Stimulated activated CD8-positive, alpha-beta memory T cell treated with anti-CD3 and anti-CD28 coated beads, Interleukin-15, amount 100 ng/mL, for 1 hour (primary cell): Measurements from ENCODE around the gene PEMT.
A peak's percentile ranks its signal among the peaks of the same experiment; 100 is the strongest.

ENCODE experiments used
- DNase-seq: peaks from one replicate; pipeline ENCODE4 v3.0.0-alpha.2; 2020; ENCODE audit warnings: low read depth

PEMT gene

DNA sequence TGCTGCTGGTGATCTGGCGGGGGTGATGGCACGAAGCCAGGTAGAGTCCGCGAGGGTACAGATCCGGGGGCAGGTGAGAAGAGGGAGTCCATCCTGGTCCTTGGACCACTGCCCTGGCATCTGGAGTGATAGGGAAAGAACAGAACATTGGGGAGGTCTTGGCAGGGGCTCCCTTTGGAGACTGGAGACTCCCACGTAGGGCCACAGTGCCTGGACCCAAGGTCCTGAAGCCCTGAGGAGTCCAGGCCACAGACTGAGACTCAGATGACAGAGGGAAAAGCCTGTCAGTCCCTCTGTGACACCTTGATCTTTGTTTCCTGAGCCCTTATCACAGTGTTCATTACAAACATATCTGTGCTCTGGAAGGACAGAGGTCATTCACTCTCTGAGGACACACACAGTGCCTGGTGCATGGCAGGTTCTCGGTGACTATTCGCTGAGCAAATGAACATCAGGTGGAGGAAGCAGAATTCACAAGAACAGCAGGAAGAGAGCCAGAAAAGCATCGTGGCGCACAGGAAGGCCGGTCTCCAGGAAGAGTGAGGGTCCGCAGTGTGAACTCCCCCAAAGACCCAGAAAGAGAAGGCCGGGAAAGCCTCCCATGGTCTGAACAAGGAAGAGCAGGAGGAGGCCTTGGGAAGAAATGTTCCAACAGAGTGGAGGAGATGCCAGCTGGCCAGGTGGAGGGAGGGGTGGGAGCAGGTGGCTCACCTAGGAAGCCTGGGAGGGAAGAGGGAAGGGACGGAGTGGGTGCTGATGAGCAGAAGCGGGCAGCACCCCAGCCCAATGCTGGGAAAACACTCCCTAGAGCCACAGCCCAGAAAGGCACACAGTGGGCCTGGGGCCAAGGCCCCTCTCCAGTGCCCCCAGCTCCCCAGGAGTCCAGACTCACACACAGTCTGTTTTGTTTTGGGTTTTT, 20.5 kb downstream of the PEMT start:
- no peak for DNase-seq

DNA sequence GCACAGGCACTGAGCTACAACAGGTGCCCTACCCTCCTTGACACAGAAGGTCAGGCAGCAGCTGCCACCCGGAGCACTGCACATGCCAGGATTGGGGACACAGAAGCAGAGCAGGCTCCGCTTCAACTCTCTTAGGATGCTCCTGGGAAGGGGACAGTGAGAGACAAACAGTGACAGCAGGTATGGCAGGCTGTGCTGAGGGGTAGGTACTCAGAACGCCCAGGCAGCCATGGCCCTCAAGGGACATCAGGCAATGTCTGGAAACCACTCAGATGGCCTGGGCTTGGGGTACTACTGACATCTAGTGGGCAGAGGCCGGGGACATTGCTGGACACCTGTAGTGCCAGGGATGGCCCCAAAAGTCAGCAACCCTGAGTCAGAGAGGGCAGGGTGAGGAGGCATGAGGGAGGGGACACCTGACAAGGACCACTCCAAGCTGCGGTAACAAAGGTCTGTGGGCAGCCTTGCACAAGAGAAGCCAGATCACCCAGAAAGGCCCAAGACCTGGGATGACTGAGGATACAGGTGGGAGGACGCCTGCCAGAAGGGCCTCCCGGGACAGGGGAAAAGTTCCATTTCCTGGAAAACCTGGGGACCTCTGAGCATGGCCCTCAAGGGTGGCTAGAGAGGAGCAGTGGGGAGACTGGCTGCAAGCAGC, 21.2 kb downstream of the PEMT start:
- DNase-seq, result no peak

DNA sequence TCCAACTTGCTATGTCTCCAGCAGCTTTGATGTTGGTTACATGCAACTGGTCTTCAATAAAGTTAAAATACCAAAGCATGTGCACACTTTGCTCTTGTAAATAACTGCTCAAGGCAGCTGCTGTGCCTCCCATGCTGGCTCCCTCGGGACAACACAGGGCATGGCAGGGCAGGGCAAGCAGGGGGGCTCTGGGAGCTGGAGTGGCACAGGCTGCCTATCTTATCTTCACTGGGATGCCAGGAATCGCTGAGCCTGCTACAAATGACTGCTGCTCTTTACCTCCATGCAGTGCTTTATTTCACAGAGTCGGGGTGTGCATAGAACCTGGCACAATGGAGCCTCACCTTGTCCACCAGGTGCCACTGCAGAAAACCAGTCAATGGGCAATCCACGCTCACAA, 21.8 kb downstream of the PEMT start:
- DNase-seq, result no peak

DNA sequence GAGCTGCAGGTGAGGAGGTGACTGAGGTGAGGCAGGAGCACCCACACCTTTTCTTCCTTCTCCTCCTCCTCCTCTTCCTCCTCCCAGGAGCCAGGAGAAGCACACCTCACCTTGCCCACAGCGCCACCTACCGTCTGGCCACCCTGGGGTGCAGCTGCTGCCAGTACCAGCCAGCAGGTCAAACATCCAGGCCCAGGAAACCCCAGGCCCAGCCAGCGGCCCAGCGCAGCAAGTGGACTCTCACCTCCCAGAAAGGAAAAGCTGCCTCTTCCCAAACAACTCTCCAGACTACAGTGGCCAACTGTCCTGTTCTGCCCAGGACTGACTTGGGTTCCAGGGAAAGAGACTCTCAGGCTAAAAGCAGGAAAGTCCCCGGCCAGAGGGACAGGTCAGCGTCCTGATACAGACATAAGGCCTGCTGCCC, 22.7 kb downstream of the PEMT start:
- peak; percentile 17 for DNase-seq

DNA sequence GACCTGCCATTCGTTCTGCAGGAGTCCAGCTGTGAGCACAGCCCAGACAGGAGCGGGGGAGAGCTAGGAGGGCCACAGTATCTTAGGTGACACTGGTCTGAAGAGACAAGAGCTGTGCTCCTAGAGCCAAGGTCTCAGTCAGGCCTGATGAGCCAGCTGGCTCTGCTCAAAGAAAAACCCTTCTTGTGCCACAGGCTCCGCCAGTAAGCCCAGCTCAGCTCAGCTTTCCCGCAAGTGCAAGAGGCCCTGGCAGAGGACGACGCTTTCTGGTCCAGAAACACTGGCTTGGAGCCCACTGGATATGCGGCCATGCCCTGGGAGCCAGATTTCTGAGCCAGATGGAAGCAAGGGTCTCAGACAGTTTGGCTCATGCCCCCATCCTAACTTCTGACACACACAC, 23.9 kb downstream of the PEMT start:
- no peak for DNase-seq

DNA sequence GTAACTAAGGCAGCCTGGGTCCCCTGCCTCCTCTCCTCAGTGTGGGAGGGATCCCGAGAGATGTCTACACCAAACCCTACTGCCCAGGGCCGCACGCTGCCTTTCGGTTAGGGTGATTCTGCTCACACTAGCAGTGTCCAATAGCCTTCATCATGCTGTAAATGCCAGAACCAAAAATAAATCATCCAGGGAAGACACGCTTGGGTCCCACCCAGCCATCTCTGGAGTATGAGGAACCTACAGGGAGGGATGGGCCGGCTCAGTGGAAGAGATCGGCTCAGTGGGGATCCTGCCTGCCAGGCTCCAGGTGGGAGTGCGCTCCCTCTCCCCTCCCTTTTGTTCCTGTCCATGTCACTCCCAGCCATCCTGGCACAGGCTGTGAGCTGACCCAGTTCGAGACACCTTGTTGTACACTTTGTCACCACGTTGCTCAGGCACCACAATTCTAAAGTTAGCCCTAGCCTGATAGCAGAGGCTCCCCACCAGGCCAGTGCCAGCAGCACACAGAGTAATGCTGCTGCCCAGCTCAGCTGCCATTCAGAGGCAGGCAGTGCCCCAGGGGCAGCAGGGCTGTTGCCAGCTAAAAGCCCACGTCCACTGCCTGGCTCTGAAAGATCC, 24.5 kb downstream of the PEMT start:
- DNase-seq, result no peak

DNA sequence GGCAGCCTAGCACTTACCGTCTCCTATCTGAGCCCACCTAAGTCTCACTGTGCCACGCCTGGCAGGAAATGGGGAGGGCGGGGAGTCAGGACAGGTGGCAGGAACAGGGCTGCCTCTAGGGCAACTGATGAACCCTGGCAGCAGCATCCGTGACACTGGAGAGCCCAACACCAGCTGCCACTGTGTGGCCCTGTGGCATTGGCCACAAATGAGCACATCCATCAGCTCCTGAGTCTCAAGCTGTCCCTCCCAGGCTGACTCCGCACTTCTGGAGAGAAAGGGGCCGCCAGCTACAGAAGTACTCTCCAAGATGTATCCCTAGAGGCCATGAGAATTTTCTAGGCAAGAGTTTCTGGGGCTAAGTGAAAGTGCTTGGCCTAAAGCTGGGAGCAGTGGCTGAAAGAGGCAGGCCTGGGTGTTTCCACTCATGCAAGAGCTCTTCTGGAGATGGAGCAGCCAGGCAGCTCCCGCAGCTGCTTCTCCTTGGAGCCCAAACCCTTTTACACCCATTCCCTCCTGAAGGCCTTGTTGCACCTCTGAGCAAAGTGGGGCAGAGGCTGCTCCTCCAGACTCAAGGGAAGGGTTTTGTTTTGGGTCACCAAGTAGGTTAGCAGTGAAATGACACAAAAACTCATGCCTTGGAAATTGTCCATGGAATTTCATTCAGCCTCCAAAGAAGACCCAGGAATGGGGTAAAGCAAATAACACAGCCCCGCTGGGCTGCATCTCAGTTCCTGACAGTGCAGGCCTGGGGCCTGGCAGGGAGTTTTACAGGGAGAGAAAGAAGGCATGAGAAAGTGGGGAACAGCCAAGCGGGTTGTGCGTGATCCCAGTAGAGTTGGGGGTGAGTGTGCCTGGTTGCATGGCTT, 25.8 kb downstream of the PEMT start:
- no peak for DNase-seq

DNA sequence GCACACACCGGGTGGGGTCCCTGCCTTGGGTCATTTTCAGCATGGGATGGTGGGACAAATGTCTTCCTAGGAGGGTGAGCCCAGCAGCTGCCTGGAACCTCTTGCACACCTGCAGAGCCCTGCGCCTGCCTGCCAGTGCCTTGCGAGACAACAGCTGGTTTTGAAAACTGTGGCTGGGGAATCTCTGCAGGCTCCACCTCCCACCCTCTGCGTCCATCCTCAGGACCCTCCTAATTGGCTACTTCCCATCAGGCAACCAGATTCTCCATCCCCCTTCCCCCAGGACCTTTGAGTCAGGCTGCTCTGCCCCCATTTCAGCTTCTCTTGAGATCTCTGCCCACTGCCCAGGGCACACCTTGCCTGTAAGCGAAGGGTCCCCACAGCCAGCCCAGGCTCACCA, 26.6 kb downstream of the PEMT start:
- no peak for DNase-seq

DNA sequence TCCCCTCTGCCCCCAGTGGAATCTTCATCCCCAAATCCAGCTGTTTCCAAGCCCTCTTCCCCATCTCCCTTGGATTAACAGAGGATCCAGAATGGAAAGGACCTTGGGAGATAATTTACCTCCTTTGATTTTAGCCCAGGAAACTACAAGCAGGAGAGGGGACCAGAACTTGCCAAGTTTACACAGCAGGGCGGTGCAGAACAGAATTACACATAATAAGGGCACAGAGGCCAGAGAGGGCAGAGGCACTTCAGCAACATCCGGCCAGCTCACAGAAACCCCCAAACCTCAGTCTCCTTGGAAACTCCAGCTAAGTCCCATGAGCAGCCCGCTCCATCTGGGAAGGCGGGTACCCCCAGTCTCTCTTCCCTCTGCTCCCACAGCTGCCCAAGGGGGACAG, 27.2 kb downstream of the PEMT start:
- DNase-seq, result no peak

DNA sequence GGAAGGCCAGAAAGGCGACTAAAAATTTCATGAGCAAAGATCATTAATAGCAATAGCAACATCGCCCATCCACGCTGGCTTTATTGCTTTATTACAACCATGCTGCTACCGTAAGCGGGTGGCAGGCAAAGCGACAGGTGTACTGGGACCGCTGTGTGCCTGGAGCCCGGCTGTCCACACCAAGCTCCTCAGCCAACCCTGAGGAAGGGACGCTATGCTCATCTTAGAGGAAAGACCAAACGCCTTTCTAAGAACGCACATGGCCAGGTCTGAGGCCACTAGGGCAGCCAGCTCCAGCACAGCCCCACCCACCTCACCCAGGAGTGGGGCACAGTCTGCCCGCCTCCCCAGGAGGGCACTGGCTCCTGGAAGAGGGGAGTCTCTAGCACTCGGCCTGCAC, 28.0 kb downstream of the PEMT start:
- DNase-seq, result no peak

DNA sequence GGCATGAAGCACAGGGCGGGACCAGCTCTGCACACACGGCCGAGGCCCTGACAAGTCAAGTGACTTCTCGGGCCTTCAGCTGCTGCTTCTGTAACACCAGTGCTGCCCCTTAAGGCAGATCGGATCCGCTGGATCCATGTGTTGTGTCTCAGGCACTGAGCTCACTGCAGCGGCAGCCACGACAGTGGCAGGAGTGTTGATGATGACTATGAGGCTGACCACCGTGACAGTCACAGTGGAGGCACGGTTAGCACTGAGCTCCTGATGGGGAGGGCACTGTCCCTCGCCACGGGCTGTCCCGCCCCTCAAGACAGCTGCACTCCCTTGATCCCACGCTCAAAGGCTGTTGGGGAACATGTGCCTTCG, 29.4 kb downstream of the PEMT start:
- no peak for DNase-seq

DNA sequence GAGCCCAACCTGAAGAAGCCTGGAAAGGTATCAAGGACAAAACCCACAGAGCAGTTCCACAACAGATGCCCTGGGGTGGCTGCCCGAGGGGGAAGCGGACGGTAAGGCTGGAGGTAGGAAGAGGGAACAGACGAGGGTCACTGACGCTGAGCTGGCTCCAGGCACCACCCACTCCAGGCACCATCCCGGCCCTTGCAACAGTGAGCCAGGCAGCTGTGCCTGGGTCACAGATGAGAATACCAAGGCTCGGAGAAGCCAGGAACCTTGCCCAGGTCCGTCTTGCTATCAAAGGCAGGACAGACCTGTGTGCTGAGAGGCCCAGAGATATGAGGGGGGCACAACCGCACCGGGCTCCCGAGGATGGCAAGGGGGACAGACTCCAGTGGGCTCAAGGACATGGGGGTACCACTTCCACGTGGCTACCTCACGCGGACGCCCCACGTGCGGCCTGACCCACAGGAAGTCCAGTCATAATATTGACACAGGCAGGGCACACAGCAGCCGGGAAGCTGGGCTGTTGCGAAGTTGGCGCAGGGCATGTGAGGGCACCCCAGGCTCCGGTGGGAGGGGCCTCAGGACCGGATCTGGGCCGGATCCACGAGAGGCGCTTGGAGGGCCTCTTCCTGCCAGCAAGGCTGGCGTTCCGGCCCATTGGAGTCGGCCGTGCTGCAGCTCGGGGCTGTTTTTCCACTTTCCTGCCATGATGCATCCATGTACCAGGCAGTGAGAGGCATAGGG, 29.9 kb downstream of the PEMT start:
- no peak for DNase-seq

DNA sequence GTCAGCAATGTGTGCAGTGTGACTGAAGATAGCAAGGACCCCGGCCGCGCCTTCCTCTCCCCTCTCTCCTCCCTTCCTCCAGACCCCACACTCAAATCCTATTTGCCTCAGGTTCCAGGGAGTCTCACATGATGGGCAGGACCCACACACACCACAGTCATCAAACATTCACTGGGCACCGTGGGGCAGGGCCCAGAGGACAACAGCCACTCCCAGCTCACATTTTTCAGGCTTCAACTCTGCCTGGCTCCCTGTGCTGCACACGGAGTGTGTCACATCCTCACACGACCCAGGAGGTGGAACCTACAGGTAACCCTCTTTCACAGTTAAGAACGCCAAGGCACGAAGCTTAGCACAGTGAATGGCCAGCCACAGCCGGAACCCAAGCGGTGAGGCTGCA, 30.5 kb downstream of the PEMT start:
- DNase-seq, result no peak

DNA sequence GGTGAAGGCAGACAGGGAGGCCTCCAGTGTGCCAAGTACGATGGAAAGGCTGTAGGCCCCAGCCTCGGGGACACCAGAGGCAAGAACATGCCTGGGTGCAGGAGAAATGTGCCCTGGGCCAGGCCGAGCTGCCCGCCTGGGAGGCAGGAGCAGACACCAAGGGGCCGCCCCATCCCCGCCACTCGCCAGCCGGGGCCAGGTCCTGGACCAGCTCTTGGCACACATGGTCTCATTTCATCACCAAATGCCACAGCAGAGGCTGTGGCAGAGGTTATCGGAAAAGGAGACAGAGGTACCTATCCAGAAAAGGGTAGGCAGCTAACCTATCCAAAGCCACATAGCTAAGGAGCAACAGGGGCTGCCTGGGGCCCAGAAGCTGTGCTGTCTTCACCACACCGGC, 31.3 kb downstream of the PEMT start:
- DNase-seq, result no peak

DNA sequence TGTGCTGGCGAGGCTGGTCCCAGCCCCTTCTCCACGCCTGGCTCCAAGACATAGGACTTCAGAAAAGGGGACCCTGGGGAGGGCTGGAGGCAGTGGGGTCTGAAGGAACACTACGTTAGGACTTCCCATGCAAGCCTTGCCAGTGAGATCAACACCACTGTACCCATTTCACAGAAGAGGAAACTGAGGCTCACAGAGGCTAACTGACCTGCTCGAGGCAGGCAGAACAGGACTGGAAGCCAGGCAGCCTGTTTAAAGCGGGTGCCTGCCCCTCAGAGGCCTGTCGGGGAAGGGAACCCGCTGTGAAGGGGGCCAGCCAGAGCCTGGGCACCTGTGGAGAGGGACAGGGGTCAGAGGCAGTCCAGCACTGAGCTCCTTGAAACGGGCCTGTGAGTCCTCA, 32.3 kb downstream of the PEMT start:
- no peak for DNase-seq

DNA sequence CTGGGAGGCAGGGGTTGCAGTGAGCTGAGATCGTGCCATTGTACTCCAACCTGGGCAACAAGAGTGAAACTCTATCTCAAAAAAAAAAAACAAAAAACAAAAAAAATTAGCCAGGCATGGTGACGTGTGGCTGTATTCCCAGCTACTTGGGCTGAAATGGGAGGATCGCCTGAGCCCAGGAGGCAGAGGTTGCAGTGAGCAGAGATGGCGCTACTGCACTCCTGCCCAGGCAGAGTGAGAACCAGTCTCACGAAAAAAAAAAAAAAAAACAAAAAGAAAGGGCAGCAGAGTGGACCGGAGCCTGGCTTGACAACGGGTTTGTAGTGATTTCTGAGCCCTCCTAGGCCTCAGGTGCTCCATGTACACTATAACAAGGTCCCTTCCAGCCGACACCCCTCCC, 33.1 kb downstream of the PEMT start:
- no peak for DNase-seq

DNA sequence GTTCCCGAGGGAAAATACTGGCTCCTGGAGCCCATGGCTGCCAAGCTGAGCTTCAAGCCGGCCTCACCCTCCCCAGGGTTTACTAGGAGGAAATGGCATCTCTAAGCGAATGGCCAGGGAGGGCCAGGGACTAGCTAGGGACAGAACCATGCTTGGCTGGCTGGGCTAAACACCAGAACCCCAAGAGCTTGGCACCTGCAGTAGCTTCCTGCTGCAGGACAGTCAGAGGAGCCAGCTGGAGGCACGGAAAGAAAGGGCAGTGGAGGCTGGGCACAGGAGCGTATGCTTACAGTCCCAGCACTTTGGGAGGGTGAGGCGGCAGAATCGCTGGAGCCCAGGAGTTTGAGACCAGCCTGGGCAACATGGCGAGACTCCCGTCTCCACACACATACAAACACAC, 33.7 kb downstream of the PEMT start:
- no peak for DNase-seq

DNA sequence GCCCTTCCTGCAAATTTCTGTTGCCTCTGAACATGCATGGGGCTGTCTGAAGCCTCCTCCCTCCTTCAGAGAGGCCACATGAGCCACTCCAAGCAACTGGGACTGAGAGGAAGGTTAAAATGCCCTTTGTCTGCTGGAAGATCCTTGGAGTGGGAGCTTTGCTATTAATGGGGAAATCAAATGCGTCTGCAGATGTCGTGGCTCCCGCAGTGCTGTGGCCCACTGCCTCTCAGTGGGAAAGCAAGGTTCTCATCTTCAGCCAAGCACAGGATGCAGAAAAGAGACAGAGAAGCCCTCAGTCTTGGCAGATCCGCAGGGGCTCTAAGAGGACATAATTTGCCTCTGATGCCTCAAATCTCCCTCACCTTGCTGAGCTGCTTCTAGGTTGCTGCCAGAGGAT, 34.8 kb downstream of the PEMT start:
- DNase-seq, result no peak

DNA sequence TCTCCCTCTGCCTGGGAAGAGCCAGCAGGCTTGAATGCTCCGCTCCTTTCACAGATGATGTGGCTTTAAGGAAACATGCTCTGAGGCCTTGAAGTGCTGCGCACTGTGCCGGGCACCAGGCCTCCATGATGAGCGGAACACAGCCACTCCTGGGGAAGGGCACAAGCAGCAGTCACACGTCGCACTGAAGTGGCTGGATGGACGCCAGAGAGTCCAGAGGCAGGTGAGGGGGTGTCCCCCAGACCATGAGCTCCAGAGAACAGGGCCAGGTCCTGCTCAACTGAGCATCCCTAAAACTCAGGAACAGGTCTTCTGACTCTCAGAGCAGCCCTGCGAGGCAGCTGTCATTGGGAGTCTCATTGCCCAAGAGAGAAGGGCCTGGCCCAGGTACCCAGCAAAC, 35.6 kb downstream of the PEMT start:
- no peak for DNase-seq

DNA sequence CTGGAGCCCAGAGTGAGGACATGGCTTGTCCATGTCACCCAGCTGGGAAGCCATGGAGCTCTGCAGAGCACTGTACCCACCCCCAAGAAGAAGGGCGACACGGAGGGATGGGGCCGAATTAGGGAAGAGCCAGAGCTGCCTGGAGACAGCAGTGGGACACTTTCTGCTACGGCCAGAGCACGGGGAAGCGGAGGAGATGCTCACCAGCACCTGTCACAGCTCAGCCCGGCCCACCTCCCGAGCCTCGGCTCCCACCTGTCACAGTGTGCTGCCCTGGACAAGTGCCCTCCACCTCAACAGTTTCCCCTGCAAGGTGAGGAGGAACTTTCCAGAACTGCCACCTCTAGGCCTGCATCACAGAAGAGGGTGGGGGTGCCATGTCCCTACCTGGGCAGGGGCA, 36.4 kb downstream of the PEMT start:
- no peak for DNase-seq

DNA sequence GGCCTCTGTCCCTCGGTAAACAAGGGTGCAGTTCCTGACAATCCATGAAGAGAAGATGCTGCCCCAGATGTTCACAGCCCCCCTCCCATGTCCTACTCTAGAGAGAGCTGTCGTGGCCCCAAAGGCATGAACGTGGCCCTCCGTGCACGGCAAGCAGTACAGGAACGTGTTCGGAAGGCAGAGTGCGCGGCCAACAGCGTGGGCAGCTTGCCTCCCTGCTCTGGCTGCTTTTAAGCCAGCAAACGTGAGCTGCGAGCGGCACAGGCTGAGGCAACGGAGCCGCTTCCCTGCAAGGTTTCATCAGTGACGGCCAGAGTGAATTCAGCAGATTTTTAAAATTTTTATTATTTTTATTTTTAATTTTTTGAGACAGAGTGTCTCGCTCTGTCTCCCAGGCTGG, 37.2 kb downstream of the PEMT start:
- DNase-seq, result no peak
